H9 (cell line): Measurements from ENCODE around the gene OLFM1. TPM values are rescaled to one million over a fixed set of nuclear protein-coding genes. Genes with fewer than 3 reads are reported as not detected.

Experiments used
- DNase-seq: peaks from one replicate; pipeline ENCODE4 v3.0.0-alpha.2; 2017
- H2AFZ ChIP-seq: one replicate; pipeline ENCODE4 v1.6.1; 2013; ENCODE audit warnings: mild to moderate bottlenecking, low read length, control low read depth, moderate library complexity
- H2AK5ac ChIP-seq: 2 replicates; pipeline ENCODE4 v1.6.1; 2013; ENCODE audit warnings: low read length, control low read depth, mixed read lengths; ENCODE audit not compliant: insufficient read length
- H2BK120ac ChIP-seq: one replicate; pipeline ENCODE4 v1.6.1; 2013; ENCODE audit warnings: low read depth, mild to moderate bottlenecking, low read length, control low read depth, inconsistent platforms; ENCODE audit not compliant: poor library complexity, severe bottlenecking
- H2BK12ac ChIP-seq: 2 replicates; pipeline ENCODE4 v1.6.1; 2013; ENCODE audit warnings: low read length, control low read depth, mixed read lengths, low read depth; ENCODE audit not compliant: insufficient read length
- H2BK15ac ChIP-seq: 2 replicates; pipeline ENCODE4 v1.6.1; 2013; ENCODE audit warnings: low read depth, low read length, control low read depth
- H2BK20ac ChIP-seq: one replicate; pipeline ENCODE4 v1.6.1; 2013; ENCODE audit warnings: low read depth, mild to moderate bottlenecking, low read length, control low read depth, inconsistent platforms; ENCODE audit not compliant: poor library complexity, severe bottlenecking
- H2BK5ac ChIP-seq: 2 replicates; pipeline ENCODE4 v1.6.1; 2013; ENCODE audit warnings: low read length, control low read depth, mixed read lengths; ENCODE audit not compliant: insufficient read length
- H3K14ac ChIP-seq: 2 replicates; pipeline ENCODE4 v1.6.1; 2013; ENCODE audit warnings: low read length, control low read depth; ENCODE audit not compliant: insufficient read depth
- H3K18ac ChIP-seq: 2 replicates; pipeline ENCODE4 v1.6.1; 2013; ENCODE audit warnings: low read depth, mild to moderate bottlenecking, mixed read lengths, low read length, control low read depth; ENCODE audit not compliant: insufficient read length
- H3K23ac ChIP-seq: 2 replicates; pipeline ENCODE4 v1.6.1; 2013; ENCODE audit warnings: low read length, control low read depth, mixed read lengths, low read depth; ENCODE audit not compliant: insufficient read length
- H3K23me2 ChIP-seq: 2 replicates; pipeline ENCODE4 v1.6.1; 2013; ENCODE audit warnings: low read depth, mild to moderate bottlenecking, mixed read lengths, low read length, control low read depth; ENCODE audit not compliant: insufficient read length, poor library complexity, severe bottlenecking
- H3K27ac ChIP-seq: 2 replicates; pipeline ENCODE4 v1.5.1; 2013; ENCODE audit warnings: low read length, control low read depth, mixed read lengths, low read depth; ENCODE audit not compliant: insufficient read length
- H3K27me3 ChIP-seq: 2 replicates; pipeline ENCODE4 v1.6.1; 2013; ENCODE audit warnings: low read length, control low read depth, inconsistent platforms; ENCODE audit not compliant: insufficient read depth
- H3K4ac ChIP-seq: 2 replicates; pipeline ENCODE4 v1.6.1; 2013; ENCODE audit warnings: low read depth, mild to moderate bottlenecking, control low read depth, inconsistent platforms, low read length, moderate library complexity
- H3K4me1 ChIP-seq: 2 replicates; pipeline ENCODE4 v1.6.1; 2013; ENCODE audit warnings: low read length, control low read depth, inconsistent platforms; ENCODE audit not compliant: insufficient read depth
- H3K4me2 ChIP-seq: 2 replicates; pipeline ENCODE4 v1.6.1; 2013; ENCODE audit warnings: low read length, control low read depth, mixed read lengths; ENCODE audit not compliant: insufficient read length, insufficient read depth
- H3K56ac ChIP-seq: 2 replicates; pipeline ENCODE4 v1.6.1; 2013; ENCODE audit warnings: low read depth, mild to moderate bottlenecking, mixed read lengths, low read length, control low read depth; ENCODE audit not compliant: insufficient read length
- H3K79me1 ChIP-seq: 2 replicates; pipeline ENCODE4 v1.6.1; 2013; ENCODE audit warnings: low read depth, mild to moderate bottlenecking, moderate library complexity, low read length, control low read depth, inconsistent platforms; ENCODE audit not compliant: insufficient read depth, poor library complexity, severe bottlenecking
- H3K79me2 ChIP-seq: 2 replicates; pipeline ENCODE4 v1.6.1; 2013; ENCODE audit warnings: low read length, control low read depth, inconsistent platforms; ENCODE audit not compliant: insufficient read depth
- H3K9ac ChIP-seq: 2 replicates; pipeline ENCODE4 v1.6.1; 2013; ENCODE audit warnings: low read length, control low read depth, mixed read lengths; ENCODE audit not compliant: insufficient read length; ENCODE audit errors: extremely low read depth
- H3K9me3 ChIP-seq: one replicate; pipeline ENCODE4 v1.6.1; 2013; ENCODE audit warnings: low read depth, low read length, inconsistent platforms; ENCODE audit not compliant: control insufficient read depth
- H3T11ph ChIP-seq: one replicate; pipeline ENCODE4 v1.6.1; 2013; ENCODE audit warnings: mild to moderate bottlenecking, low read length, control low read depth, inconsistent platforms
- H4K20me1 ChIP-seq: one replicate; pipeline ENCODE4 v1.6.1; 2013; ENCODE audit not compliant: control insufficient read depth, insufficient read length, insufficient read depth
- H4K5ac ChIP-seq: 2 replicates; pipeline ENCODE4 v1.6.1; 2013; ENCODE audit warnings: low read depth, mild to moderate bottlenecking, mixed read lengths, low read length, control low read depth; ENCODE audit not compliant: insufficient read length
- H4K8ac ChIP-seq: replicated peaks from 2 replicates; pipeline ENCODE4 v1.6.1; 2013; ENCODE audit warnings: low read length, control low read depth, mixed read lengths, low read depth; ENCODE audit not compliant: insufficient read length
- H4K91ac ChIP-seq: 2 replicates; pipeline ENCODE4 v1.6.1; 2013; ENCODE audit warnings: low read depth, mild to moderate bottlenecking, moderate library complexity, mixed read lengths, low read length, control low read depth; ENCODE audit not compliant: insufficient read length
- H3K27ac Mint-ChIP-seq, 3 experiments: 2 replicates in 2 of 3; 3 replicates in 1 of 3; pipeline ENCODE4 v1.8.0; 2020 to 2021; ENCODE audit warnings: mixed read lengths in 3 of 3, mild to moderate bottlenecking in 1 of 3, moderate library complexity in 1 of 3
- H3K27me3 Mint-ChIP-seq: 2 replicates; pipeline ENCODE4 v1.8.0; 2021; ENCODE audit warnings: low read depth, mild to moderate bottlenecking, moderate library complexity, mixed read lengths
- H3K36me3 Mint-ChIP-seq, 3 experiments: 2 replicates in 2 of 3; 3 replicates in 1 of 3; pipeline ENCODE4 v1.8.0; 2020 to 2021; ENCODE audit warnings: low read depth in 3 of 3, mixed read lengths in 3 of 3; ENCODE audit not compliant: insufficient read depth in 1 of 3
- H3K4me1 Mint-ChIP-seq, 2 experiments: 2 replicates each; pipeline ENCODE4 v1.8.0; 2020; ENCODE audit warnings: mixed read lengths in 2 of 2
- H3K4me3 Mint-ChIP-seq, 2 experiments: 2 replicates in 1 of 2; 3 replicates in 1 of 2; pipeline ENCODE4 v1.8.0; 2020 to 2021; ENCODE audit warnings: mild to moderate bottlenecking in 2 of 2, mixed read lengths in 2 of 2, moderate library complexity in 1 of 2
- H3K9me3 Mint-ChIP-seq, 2 experiments: 2 replicates in 1 of 2; 3 replicates in 1 of 2; pipeline ENCODE4 v1.8.0; 2020; ENCODE audit warnings: mild to moderate bottlenecking in 2 of 2, mixed read lengths in 2 of 2, moderate library complexity in 1 of 2
- WGBS: extraction: QIAGEN DNeasy Blood & Tissue Kit; methylation state at CpG from one replicate; pipeline ENCODE4 v1.1.7; 2013; ENCODE audit warnings: missing lambda C conversion rate, low lambda C conversion rate, mixed read lengths; ENCODE audit not compliant: insufficient read length; ENCODE audit errors: extremely low coverage; 5-methylcytosine and 5-hydroxymethylcytosine counted together
- total RNA-seq: library from RNA; stranded (reverse); gene quantifications from 2 replicates; pipeline ENCODE4 v1.2.1, GENCODE V29; 2021
- TF ChIP-seq, protein P1 (sequence below): fragments of 200-600 bp; sonication (generic); conservative IDR thresholded peaks from 3 replicates; pipeline ENCODE4 v1.8.0; 2021; ENCODE audit warnings: antibody characterized with exemption, mild to moderate bottlenecking

The OLFM1 gene
- total RNA-seq, 1 experiment from 2014 or later, result 34.1 TPM

DNA sequence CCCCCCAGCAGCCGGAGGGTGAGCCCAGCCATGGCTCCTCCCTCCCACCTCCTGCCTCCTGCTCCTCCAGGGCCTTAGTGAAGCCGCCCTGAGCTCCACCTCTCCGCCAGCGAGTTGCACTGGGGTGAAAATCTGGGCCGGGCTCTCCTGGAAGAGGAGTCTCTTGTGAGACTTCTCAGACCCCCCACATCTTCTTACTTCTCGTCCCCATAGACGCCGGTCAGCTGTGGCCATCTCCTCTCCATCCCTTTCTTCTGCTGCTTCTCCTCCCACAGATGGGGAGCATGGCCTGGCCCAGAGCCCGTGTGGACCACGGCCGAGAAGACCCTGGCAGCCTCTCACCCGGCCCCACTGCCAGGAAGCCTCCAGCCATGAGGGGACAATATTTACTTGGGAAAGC, 17.3 kb downstream of the OLFM1 start:
- Mint-ChIP-seq H3K4me1 (peaks cover 18 to 26% of the 10 kb centered on the region in 2 experiments), H3K9me3 (no peaks in the 10 kb centered on the region), H3K4me3 (no peak overlapping the region), H3K36me3 (peaks cover under 1 to 31% (median 15%) of the 10 kb centered on the region in 3 experiments; a peak in 6 of 7 replicates), H3K27ac (peak overlapping the region in 2 of 3 experiments; percentile 64 to 70; a peak in 1 of 7 replicates), H3K27me3 (no peaks in the 10 kb centered on the region)
- no peak overlapping the region for H3T11ph ChIP-seq
- H2BK5ac ChIP-seq, result no peak overlapping the region
- H3K27me3 ChIP-seq, result no peaks in the 10 kb centered on the region
- no peak overlapping the region for H2BK12ac ChIP-seq
- no peak overlapping the region for H3K23ac ChIP-seq
- no peaks in the 10 kb centered on the region for H3K79me1 ChIP-seq
- H3K4me1 ChIP-seq, result no peaks in the 10 kb centered on the region
- no peaks in the 10 kb centered on the region for H3K9me3 ChIP-seq
- H4K8ac ChIP-seq, result no peak overlapping the region
- no peaks in the 10 kb centered on the region for H3K23me2 ChIP-seq
- no CpG with 5 or more reads among the region's 12 CpGs for WGBS
- H2AK5ac ChIP-seq, result no peak overlapping the region
- TF ChIP-seq, protein P1, sequence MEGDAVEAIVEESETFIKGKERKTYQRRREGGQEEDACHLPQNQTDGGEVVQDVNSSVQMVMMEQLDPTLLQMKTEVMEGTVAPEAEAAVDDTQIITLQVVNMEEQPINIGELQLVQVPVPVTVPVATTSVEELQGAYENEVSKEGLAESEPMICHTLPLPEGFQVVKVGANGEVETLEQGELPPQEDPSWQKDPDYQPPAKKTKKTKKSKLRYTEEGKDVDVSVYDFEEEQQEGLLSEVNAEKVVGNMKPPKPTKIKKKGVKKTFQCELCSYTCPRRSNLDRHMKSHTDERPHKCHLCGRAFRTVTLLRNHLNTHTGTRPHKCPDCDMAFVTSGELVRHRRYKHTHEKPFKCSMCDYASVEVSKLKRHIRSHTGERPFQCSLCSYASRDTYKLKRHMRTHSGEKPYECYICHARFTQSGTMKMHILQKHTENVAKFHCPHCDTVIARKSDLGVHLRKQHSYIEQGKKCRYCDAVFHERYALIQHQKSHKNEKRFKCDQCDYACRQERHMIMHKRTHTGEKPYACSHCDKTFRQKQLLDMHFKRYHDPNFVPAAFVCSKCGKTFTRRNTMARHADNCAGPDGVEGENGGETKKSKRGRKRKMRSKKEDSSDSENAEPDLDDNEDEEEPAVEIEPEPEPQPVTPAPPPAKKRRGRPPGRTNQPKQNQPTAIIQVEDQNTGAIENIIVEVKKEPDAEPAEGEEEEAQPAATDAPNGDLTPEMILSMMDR, result no peak
- H3K27ac ChIP-seq, result no peak overlapping the region
- H4K20me1 ChIP-seq, result no peaks in the 10 kb centered on the region
- H3K4ac ChIP-seq, result no peak overlapping the region
- no peak for DNase-seq
- H3K9ac ChIP-seq, result no peak overlapping the region
- H3K79me2 ChIP-seq, result no peaks in the 10 kb centered on the region
- no peak overlapping the region for H2BK20ac ChIP-seq
- H2BK15ac ChIP-seq, result no peak overlapping the region
- no peak overlapping the region for H3K18ac ChIP-seq
- H2AFZ ChIP-seq, result no peak overlapping the region
- no peak overlapping the region for H3K14ac ChIP-seq
- H3K4me2 ChIP-seq, result no peak overlapping the region
- H3K56ac ChIP-seq, result no peak overlapping the region
- H4K91ac ChIP-seq, result no peak overlapping the region
- H2BK120ac ChIP-seq, result no peak overlapping the region
- no peak overlapping the region for H4K5ac ChIP-seq
